Thoracic aorta (tissue), 2 donors: ENCODE results near the gene BICDL1. TPM values are rescaled to one million over a fixed set of nuclear protein-coding genes. Genes with fewer than 3 reads are reported as not detected.

Experiments
- ATAC-seq: fragments of 150-250 bp; one replicate; pipeline ENCODE4 v1.8.0; 2017; ENCODE audit warnings: low read depth; ENCODE audit not compliant: insufficient number of reproducible peaks, low FRiP score
- DNase-seq: peaks from one replicate; pipeline ENCODE4 v3.0.0-alpha.2; 2020; ENCODE audit warnings: low spot score
- H3K27ac ChIP-seq, 2 donors: fragments of 200-600 bp; sonication (generic); 1 replicate in 1 of 2; 2 replicates in 1 of 2; pipeline ENCODE4 v1.5.1; 2016; ENCODE audit warnings: mild to moderate bottlenecking in 2 of 2, moderate library complexity in 2 of 2
- H3K27me3 ChIP-seq: fragments of 200-600 bp; sonication (generic); replicated peaks from 2 replicates; pipeline ENCODE4 v1.6.0; 2016; ENCODE audit warnings: mild to moderate bottlenecking; ENCODE audit not compliant: insufficient read depth
- H3K36me3 ChIP-seq: fragments of 200-600 bp; sonication (generic); one replicate; pipeline ENCODE4 v1.5.1; 2016
- H3K4me1 ChIP-seq, 2 donors: fragments of 200-600 bp; sonication (generic); 1 replicate in 1 of 2; 2 replicates in 1 of 2; pipeline versions ENCODE4 v1.5.1 to v1.6.0; 2016; ENCODE audit warnings: low read depth in 2 of 2, mild to moderate bottlenecking in 1 of 2; ENCODE audit not compliant: control insufficient read depth in 1 of 2
- H3K4me3 ChIP-seq: fragments of 200-600 bp; sonication (generic); 2 replicates; pipeline ENCODE4 v1.5.1; 2016; ENCODE audit warnings: mild to moderate bottlenecking
- H3K9me3 ChIP-seq: fragments of 200-600 bp; sonication (generic); 2 replicates; pipeline ENCODE4 v1.5.1; 2016
- CTCF ChIP-seq: fragments of 200-600 bp; sonication (generic); IDR thresholded peaks from one replicate; pipeline ENCODE4 v1.5.1; 2019; ENCODE audit warnings: antibody characterized with exemption
- total RNA-seq, 2 donors: library from RNA; depleted of rRNA; stranded (reverse); fragments of >200 nt; gene quantifications; one replicate each; pipeline versions ENCODE4 v1.1.0 to v1.2.3, GENCODE V29; 2016

The BICDL1 gene
- total RNA-seq, 2 donors from 2014 or later: 0.68 to 4.4 TPM

DNA sequence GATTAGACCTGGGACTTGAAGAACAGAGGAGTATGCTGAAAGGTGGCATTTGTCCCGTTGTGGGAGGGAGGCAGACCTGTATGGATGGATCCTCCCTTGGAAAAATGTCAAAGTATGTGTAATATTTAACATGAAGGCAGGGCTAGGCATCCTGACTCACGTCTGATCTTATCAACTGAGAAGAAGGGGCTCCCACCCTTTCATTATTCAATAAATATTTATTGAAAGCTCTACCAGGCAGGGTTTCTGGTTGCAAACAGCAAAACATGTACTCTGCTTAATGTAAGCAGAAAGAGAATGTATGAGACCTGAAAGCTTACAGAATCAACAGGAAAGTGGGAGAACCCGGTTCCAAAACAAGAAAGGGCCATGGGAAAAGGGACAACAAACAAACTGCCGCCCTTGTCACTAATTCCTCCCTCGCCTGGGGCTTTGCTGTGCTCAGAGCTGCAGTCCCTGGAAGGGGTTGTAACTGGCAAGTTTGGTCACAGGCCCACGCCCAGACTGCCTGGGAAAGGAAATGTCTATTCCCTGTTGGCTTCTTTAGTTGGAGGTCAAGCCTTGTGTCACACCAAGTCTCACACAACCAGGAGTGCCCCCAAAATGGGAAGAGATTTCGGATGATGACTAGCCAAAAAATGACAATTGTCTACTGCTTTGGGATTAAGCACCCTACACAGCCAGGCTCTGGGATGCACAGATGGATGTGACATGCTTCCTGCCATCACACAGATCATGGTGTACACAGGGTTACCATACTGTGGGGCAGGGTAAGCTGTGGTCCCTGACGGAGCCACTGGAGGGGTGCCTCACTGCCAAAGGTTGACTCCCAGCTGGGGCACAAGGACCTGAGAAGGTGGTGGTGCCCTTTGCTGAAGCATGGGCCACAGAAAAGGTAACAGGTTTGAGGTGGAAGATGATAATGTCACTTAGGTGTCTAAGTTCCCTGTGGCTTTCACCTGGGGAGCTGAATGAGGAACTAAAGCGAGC, 90.7 kb downstream of the BICDL1 start:
- DNase-seq (no peak), ATAC-seq (no peak)

GRCh38 chr12:120081641-120082040, 92.6 kb downstream of the BICDL1 start:
- Histone ChIP-seq H3K4me3 (no peak overlapping the region), H3K36me3 (no peaks in the 10 kb centered on the region), H3K9me3 (no peaks in the 10 kb centered on the region), H3K27me3 (no peaks in the 10 kb centered on the region), H3K27ac (no peak overlapping the region), H3K4me1 (peaks cover 0 to 7% of the 10 kb centered on the region in 2 donors)
- ATAC-seq (no peak), DNase-seq (no peak)
- TF ChIP-seq CTCF: no peak

More for the DNA sequence above, 90.7 kb downstream of the BICDL1 start:
- H3K4me3 ChIP-seq: no peak overlapping the region
- no peaks in the 10 kb centered on the region for H3K27me3 ChIP-seq
- no peak overlapping the region for H3K27ac ChIP-seq
- TF ChIP-seq CTCF: no peak
- H3K9me3 ChIP-seq: no peaks in the 10 kb centered on the region
- no peaks in the 10 kb centered on the region for H3K4me1 ChIP-seq
- H3K36me3 ChIP-seq: no peaks in the 10 kb centered on the region

- peak overlapping the region; percentile 73 for H3K4me3 ChIP-seq
Observed at GRCh38 chr12:120085920-120086645, 97.0 kb downstream of the BICDL1 start.

GRCh38 chr12:120086801-120087621, 98.0 kb downstream of the BICDL1 start:
- Histone ChIP-seq H3K9me3 (no peaks in the 10 kb centered on the region), H3K4me3 (peak overlapping the region; percentile 73), H3K4me1 (peaks cover 0 to 14% of the 10 kb centered on the region in 2 donors), H3K36me3 (no peaks in the 10 kb centered on the region), H3K27me3 (no peaks in the 10 kb centered on the region), H3K27ac (peak overlapping the region; percentile 62 to 65)
- ATAC-seq: peak; percentile 97
- TF ChIP-seq CTCF: peak; percentile 92
- peak; percentile 97 for DNase-seq

More at GRCh38 chr12:120085920-120086645, 97.0 kb downstream of the BICDL1 start:
- Histone ChIP-seq H3K27ac (peak overlapping the region; percentile 62 to 65), H3K27me3 (no peaks in the 10 kb centered on the region), H3K9me3 (no peaks in the 10 kb centered on the region), H3K36me3 (no peaks in the 10 kb centered on the region), H3K4me1 (peaks cover 0 to 14% of the 10 kb centered on the region in 2 donors)
- no peak for ATAC-seq
- no peak for TF ChIP-seq CTCF
- DNase-seq: no peak
